Measurements from ENCODE around the gene ACD. TPM values are rescaled to one million over a fixed set of nuclear protein-coding genes. Genes with fewer than 3 reads are reported as not detected.
A peak's percentile ranks its signal among the peaks of the same experiment; 100 is the strongest.

ACD gene
- total and polyA plus RNA-seq, 9 of the 15 experiments (the other 6 are each of a cell fraction or from before 2014, with no cell fraction given): 4.2 to 47.4 (median 19.2) TPM

- TF ChIP-seq NR2C1 (IDR thresholded peaks at IDR 0.05) (no peak), NR2C1 (tag; IDR thresholded peaks at IDR 0.05) (0 out of 2 replicates have a peak, but pooled peaks have one; percentile 26), TAF7 (tag; IDR thresholded peaks at IDR 0.05) (no peak), CCAR2 (IDR thresholded peaks at IDR 0.05; ENCODE audit: low read depth, low read length) (no peak), CBFA2T3 (IDR thresholded peaks at IDR 0.05) (no peak), ZNF232 (CRISPR knock-in tag; IDR thresholded peaks at IDR 0.05) (no peak), E2F6 (IDR thresholded peaks at IDR 0.05; ENCODE audit: borderline replicate concordance in 1 of 2, extremely low read depth in 1 of 2, insufficient read depth in 1 of 2, insufficient read length in 1 of 2, low read depth in 1 of 2, low read length in 1 of 2, poor library complexity in 1 of 2, severe bottlenecking in 1 of 2) (peak in 1 of 2 experiments; percentile 47), HBP1 (CRISPR knock-in tag; IDR thresholded peaks at IDR 0.05) (no peak), HDAC1 (IDR thresholded peaks at IDR 0.05) (peak in 1 of 2 experiments; percentile 79; a peak in 2 of 4 replicates), XRCC4 (IDR thresholded peaks at IDR 0.05; ENCODE audit: extremely low read depth, insufficient read depth, insufficient read length) (no peak), RBBP5 (IDR thresholded peaks at IDR 0.05; ENCODE audit: borderline replicate concordance, insufficient read depth, low read length, poor library complexity, severe bottlenecking) (peak; percentile 16), ZNF280B (CRISPR knock-in tag; IDR thresholded peaks at IDR 0.05) (no peak), RREB1 (CRISPR knock-in tag; IDR thresholded peaks at IDR 0.05) (peak; percentile 68; the same call in 1 of the 2 replicates), SREBF1 (IDR thresholded peaks at IDR 0.05; ENCODE audit: borderline replicate concordance, low read depth, low read length) (no peak), TBL1XR1 (IDR thresholded peaks at IDR 0.05; ENCODE audit: low read length in 2 of 2) (peak in 1 of 2 experiments; percentile 75; a peak in 2 of 4 replicates), EP400 (IDR thresholded peaks at IDR 0.05) (peak; percentile 6; the same call in 1 of the 2 replicates), EGR1 (conservative IDR thresholded peaks at IDR 0.05) (peak; percentile 73), CXXC5 (CRISPR knock-in tag; IDR thresholded peaks at IDR 0.05) (peak; percentile 92), KLF10 (CRISPR knock-in tag; IDR thresholded peaks at IDR 0.05) (no peak)
Observed at GRCh38 chr16:67660564-67661028, 536 bp upstream of the ACD start, which contains the start of gene PARD6A (continued).

Measured in K562 (cell line).